HG03558 (cell line): ENCODE measurements around the gene CDC16.
"Not testable (repeated sequence)": the region's sequence is repeated elsewhere in the genome, so short reads cannot be mapped to it uniquely, and the experiment has no call there.

Source experiments
- ATAC-seq: cut with Tn5 transposase; IDR thresholded peaks from one replicate; pipeline ENCODE4 v1.9.1; 2021; ENCODE audit warnings: moderate number of reproducible peaks; ENCODE audit not compliant: unreplicated experiment; ENCODE audit errors: extremely low read depth

CDC16 gene

GRCh38 chr13:114226088-114226487 is 8.6 kb upstream of the CDC16 start:
- no peak for ATAC-seq

- ATAC-seq: no peak
Observed at GRCh38 chr13:114226699-114227323, 7.9 kb upstream of the CDC16 start.

DNA sequence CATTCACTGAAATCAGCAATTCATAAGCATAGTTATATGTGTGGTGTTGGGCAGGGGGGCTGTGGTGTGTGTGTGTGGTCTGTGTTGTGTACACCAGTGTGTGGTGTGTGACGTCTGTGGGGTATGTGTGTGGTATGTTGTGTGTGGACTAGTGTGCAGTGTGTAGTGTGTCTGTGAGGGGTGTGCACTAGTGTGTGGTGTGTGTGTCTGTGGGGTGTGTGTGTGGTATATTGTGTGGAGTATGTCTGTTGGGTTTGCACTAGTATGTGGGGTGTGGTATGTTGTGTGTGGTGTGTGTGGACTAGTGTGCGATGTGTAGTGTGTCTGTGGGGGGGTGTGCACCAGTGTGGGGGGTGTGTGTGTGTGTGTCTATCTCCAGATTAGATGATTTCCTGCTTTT is 7.2 kb upstream of the CDC16 start:
- ATAC-seq: no peak

DNA sequence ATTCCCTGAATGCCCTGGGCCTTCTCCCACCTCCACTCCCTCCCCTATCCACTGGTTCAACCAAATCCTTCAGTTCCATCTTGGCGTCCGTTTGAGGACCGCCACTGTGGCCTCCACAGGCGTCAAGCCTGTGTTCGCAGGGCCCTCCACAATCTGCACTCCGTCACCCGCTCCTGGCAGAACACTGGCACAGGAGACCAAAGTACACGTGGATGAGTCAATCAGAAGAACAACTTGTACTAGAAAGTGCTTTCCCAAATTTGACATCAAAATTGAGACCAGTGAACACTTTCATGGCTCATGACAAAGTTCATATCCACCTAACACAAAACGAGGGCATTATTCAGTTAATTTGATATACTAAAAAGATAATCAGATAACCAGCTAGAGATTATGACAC is 6.5 kb upstream of the CDC16 start:
- no peak for ATAC-seq

DNA sequence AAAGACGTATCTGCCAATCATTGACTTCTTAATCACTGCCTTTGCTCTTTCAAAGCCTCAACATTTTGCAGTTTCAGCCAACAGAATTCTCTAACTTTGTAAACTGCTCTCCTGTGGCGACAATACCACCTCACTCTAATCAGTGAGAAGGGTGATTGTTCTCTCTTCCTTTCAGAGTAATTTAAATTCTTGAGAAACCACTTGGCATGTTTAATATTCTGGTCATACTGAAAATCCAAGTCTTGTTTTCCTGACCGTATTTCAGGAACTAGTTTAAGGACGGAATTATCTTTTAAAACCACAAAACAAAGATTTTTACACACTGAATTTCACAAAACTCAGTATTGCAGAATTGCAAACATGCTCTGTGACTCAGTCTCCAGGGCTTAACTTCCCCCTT is 5.2 kb upstream of the CDC16 start:
- ATAC-seq: no peak

- no peak for ATAC-seq
Observed at GRCh38 chr13:114230117-114230516, 4.6 kb upstream of the CDC16 start.

DNA sequence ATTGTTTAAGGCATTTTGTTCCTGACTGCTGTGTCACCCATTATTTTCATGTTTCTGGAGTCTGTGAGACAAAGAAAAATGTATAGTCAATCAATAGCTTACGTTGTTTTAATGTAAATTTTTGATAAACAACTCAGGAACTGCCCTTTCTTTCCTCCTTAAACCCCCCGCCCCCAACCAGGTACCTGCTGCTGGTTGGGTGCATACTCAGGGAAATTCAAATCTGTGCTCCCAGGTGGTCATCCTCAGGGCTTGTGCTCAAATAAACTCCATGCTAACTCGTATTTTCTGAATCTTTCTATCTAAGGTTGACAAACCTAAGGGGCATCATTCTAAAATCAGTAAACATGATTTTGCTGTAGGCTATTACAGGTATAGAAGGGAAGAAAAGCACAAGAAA is 4.1 kb upstream of the CDC16 start:
- no peak for ATAC-seq

- ATAC-seq: no peak
Observed at GRCh38 chr13:114231886-114232285, 2.8 kb upstream of the CDC16 start.

DNA sequence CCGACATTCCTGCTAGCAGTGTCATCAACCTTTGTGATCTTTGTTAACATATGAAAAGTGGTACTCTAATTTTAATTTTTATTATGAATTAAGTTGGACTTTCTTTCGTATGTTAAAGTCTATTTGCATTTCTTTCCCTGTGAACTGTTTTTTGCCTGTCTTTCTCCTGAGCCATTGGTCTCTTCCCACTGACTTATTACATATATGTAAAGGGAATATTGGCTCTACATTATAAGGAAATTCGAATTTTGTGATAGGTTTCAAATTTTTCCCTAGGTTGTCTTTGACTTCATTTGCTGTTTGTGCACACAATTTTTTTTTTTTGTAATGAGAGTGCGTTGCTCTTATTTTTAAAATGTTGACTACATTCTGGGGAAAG is 442 bp upstream of the CDC16 start:
- ATAC-seq: no peak

DNA sequence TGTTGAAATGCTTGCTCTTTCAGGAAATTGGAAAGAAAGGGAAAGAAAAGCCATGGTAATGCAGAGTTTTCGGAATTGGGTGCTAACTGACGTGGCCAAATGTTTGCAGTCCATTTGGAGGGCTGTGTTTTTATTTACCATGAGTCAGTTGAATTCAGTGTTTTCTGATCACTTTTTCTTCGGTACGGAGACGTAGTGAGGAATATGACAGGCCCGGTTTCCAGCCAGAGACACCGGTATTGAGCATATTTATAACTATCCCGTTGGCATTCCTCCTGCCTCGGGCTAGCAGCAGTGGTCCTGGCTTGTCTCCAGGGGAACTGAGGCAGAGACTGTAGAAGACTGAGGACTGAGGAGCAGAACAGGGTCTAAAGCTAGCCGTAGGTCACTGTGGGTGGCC is 1.0 kb downstream of the CDC16 start:
- no peak for ATAC-seq

GRCh38 chr13:114236227-114236626 is 1.5 kb downstream of the CDC16 start:
- ATAC-seq: no peak

DNA sequence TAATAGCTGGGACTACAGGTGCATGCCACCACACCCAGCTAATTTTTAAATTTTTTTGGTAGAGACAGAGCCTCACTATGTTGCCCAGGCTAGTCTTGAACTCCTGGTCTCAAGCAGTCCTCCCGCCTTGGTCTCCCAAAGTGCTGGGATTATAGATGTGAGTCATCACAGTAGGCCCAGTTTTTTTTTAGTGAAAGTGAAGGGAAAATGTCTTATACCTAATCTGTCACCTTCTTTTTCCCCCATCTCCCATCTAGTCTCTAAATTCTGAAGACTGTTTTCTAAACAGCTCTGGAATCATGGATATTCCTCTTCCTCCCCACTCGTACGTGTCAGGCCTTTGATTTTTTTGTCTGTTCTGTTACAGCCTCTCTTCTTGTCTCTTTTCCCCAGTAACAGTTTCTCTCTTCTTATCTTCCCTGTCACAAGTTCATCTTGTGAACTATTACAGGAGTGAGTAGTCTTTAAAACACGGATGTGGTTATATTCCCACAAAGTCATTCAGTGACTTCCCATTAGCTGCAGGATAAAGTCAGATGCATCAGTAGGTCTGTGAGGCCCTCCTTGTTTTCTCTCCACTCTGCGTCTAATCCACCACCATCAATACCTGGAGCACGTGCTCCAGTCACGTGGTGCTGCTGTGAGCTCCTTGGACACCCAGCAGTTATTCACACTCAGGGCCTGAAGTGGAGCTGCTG is 2.9 kb downstream of the CDC16 start:
- ATAC-seq: no peak

DNA sequence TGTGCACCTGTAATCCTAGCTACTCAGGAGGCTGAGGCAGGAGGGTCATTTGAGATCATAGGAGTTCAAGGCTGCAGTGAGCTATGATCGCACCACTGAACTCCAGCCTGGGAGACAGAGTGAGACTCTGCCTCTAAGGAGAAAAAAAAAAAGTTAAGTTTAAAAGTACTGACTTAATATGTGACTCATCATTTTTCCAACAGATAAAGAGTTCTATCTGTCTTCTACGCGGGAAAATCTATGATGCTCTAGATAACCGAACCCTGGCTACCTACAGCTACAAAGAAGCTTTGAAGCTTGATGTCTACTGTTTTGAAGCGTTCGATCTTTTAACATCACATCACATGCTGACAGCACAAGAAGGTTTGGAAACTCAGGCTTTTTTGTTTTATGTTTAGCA is 7.2 kb downstream of the CDC16 start:
- ATAC-seq: no peak

DNA sequence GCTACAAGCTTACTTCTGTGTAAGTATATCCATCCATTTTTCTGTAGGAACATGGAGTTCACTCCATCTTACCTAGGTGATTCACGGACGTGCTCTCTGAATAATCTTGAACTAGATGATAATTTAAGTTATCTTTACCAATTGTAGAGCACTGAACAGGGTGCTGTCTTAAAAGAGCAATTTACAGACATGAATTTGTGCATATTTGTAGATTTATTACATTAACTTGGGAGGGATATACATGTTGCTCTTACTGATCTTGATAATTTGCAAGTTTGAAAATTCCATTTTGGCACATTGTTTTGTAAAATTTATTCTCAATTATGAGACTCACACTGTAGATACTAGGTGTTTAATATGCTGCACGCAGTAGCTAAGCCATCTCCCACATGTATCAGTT is 9.3 kb downstream of the CDC16 start:
- no peak for ATAC-seq

DNA sequence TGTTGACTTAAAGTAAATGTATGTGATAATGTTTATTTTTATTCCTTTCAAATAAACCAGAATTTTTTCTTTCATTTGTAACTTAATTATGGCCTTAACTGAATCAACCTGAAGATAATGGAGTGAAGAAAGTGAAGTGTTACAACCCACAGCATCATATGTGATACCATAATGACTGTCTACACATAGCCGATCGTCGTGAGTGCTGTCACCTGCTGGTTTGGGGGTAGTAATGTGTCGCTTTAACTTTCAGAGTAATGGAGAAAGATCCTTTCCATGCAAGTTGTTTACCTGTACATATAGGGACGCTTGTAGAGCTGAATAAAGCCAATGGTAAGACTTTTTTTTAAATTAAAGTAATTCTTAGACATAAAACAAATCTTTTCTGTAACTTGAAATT is 9.9 kb downstream of the CDC16 start:
- no peak for ATAC-seq

GRCh38 chr13:114248011-114248410 is 13.3 kb downstream of the CDC16 start:
- ATAC-seq: no peak

GRCh38 chr13:114249077-114249476 is 14.4 kb downstream of the CDC16 start:
- no peak for ATAC-seq

GRCh38 chr13:114251639-114252440 is 17.1 kb downstream of the CDC16 start:
- not testable (repeated sequence) for ATAC-seq

GRCh38 chr13:114256547-114256946 is 21.9 kb downstream of the CDC16 start:
- ATAC-seq: no peak

DNA sequence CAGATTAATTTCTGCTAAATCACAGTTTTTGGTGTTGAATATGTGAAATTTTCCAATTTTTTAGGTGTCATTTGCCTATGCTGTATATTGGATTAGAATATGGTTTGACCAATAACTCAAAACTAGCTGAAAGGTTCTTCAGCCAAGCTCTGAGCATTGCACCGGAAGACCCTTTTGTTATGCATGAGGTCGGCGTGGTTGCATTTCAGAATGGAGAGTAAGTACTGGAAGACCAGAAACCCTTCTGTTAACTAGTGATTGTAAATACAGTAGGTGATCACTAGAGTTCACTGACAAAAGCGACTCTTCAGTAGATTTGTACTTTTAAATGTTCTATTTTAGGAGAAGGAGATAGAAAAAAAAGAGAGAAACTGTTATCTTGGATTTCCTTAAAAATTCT is 22.3 kb downstream of the CDC16 start:
- ATAC-seq: no peak

GRCh38 chr13:114258589-114258988 is 23.9 kb downstream of the CDC16 start:
- ATAC-seq: no peak
